SK-N-MC (cell line): ENCODE measurements around the gene ARMH4.

Experiments used
- EZH2 ChIP-seq: fragments of 200-600 bp; sonication (generic); IDR thresholded peaks from one replicate; pipeline ENCODE4 v1.6.1; 2017; ENCODE audit warnings: antibody characterized with exemption
- FOXP2 ChIP-seq: optimal IDR thresholded peaks from 2 replicates; pipeline ENCODE3; 2011; ENCODE audit warnings: mild to moderate bottlenecking, moderate library complexity; ENCODE audit not compliant: insufficient read depth; ENCODE audit errors: extremely low read length, control extremely low read depth
- POLR2AphosphoS5 ChIP-seq: IDR thresholded peaks from 2 replicates; pipeline ENCODE4 v1.6.1; 2012; ENCODE audit warnings: mild to moderate bottlenecking, low read depth, low read length, borderline replicate concordance

DNA sequence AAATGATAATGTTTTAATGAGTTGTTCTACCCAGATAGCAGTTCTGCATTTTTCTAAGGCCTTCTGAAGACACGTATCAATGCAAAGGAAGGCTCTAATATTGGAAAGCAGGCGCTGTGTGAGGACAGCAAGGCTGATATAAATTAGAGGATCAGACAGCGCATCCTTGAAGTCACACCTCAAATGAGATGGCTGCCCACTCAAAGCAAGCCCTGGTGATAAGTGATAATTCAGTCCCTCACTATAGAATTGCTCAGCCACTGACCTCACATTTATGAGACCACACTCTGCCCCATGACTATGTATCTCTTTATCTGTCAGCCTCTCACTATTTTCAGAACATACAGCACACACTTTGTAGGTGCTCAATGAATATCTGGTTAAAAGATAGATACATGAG is 62.4 kb downstream of the ARMH4 start:
- TF ChIP-seq POLR2AphosphoS5 (no peak), EZH2 (no peak), FOXP2 (no peak)
